NCI-H1436 treated with DMSO at 0.1 percent for 48 hours (cell line): ENCODE data around the gene VTI1A.
"Not testable (repeated sequence)": the region's sequence is repeated elsewhere in the genome, so short reads cannot be mapped to it uniquely, and the experiment has no call there.

Source experiments
- DNase-seq: peaks from one replicate; lab custom pipeline; 2025; lab: John Stamatoyannopoulos, UW

Gene VTI1A

DNA sequence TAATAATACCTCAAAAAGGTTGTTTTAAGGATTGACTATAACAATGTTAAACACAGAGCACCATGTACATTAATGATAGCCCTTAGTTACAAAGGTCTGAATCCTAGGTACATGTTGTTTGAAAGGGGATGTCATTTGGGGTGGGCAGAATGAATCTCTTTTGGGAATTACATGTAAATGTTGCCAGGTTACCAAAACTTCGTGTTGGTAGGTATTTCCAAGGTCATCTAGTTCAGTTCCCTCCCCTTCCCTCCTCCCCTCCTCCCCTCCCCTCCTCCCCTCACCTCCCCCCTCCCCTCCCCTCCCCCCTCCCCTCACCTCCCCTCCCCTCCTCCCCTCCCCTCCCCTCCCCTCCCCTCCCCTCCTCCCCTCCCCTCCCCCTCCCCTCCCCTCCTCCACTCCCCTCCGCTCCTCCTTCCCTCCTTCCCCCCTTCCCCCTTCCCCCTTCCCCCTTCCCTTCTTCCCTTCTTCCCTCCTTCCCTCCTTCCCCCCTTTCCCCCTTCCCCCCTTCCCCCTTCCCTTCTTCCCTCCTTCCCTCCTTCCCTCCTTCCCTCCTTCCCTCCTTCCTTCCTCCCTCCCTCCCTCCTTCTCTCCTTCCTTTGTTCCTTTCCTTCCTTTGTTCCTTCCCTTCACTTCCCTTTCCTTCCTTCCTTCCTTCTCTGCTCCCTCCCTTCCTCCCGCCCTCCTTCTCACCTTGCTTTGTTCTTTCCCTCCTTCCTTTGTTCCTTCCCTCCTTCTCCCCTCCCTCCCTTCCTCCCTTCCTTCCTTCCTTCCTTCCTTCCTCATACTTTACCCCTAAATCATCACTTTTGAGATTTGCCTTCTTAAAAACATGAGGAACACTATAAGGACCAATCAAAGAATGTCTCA, 8.1 kb downstream of the VTI1A start:
- DNase-seq: no peak

DNA sequence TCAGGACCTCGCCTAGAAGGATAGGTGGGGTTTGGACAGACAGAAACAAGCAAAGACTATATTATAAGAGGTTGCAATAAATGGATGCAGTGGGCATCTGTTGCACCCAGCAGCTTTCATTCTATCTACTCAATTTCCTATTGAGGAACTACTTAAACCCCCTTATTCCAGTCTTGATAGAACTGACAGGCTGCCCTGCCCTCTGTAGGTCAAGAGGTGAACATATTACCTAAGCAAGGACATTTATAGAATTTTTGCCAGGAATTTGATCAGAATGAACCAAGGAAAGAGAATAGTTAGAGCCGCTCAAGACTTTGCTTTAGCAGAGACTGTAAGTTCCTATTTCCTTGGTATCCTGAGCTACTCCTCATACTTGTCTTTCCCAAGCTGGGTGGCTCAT, 9.5 kb downstream of the VTI1A start:
- DNase-seq: no peak

DNA sequence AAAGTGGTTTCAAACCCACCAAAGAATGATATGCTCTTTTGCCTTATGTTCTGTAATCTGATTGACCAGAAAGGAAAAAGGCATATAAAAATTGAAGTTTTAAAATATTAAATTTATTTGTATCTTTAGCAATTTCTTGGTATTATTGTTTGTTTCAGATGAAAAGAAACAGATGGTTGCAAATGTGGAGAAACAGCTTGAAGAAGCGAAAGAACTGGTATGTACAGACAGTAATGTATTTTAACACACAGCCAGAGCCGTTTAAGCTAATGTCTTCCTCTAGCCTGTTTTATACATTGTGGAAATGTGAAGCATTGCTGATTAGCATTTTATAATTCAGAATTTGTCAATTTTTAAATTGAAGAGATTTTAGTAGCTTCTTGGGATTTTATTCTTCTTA, 13.4 kb downstream of the VTI1A start:
- no peak for DNase-seq

DNA sequence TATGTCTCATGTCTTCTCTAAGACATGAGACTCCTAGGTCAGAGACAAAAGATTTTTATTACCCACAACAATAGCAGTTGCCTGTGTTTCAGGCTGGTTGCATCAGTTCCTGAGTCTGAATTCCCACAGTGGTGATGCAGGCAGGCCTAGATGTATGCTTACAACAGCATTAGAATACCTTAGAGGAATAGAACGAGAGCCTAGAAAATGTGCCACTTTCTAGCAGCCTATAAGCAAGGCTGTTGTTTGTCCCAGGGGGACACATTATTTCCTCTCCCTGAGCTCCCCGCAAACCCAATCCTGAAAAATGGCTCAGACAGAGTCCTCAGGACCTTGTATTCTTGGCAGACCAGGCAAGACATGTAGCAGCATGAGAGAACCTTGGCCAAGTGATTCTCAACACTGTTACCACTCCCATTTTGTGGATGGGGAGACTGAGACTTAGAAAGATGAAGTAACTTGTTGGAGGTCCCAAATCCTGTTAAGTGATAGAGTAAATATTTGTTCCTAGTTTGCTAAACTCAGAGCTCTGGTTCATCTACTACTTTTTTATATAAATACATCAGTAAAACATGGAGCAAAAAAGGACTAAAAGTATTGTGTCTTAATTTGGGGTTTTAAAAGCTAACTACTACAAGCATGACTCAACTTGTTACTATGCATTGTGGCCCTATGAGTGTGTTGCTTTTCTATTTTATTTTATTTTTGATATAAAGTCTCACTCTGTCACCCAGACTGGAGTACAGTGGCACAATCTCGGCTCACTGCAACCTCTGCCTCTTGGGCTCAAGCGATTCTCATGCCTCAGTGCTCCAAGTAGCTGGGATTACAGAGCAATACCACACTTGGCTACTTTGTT, 14.2 kb downstream of the VTI1A start:
- DNase-seq: no peak

DNA sequence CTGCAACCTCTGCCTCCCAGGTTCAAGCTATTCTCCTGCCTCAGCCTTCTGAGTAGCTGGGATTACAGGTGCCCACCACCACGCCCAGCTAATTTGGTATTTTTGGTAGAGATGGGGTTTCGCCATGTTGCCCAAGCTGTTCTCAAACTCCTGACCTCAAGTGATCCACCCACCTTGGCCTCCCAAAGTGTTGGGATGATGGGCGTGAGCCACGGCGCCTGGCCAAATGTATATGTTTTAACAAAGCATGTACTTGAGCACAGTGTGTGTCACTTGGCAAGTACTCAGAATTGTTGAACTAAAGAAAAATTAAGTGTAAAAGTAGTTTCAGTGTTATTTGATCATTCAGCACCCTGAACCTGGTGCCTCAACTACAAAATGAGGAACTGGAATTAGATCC, 17.1 kb downstream of the VTI1A start:
- not testable (repeated sequence) for DNase-seq

DNA sequence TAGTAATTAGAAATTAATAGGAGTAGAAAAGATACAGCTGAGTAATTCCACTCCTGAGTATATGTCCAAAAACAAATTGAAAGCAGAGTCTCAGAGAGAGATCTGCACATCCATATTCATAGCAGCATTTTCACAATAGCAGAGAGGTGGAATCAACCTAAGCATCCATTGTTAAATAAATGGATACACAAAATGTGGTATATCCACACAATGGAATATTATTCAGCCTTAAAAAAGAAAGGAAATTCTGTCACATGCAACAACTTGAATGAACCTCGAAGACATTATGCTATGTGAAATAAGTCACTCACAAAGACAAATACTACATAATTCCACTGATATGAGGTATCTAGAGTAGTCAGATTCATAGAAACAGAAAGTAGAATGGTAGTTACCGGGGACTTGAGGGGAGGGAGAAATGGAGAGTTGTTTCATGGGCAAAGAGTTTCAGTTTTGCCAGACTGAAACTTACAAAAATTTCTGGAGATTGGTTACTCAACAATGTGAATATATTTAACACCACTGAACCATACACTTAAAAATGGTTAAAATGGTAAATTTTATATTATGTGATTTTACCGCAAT, 18.4 kb downstream of the VTI1A start:
- DNase-seq: no peak

DNA sequence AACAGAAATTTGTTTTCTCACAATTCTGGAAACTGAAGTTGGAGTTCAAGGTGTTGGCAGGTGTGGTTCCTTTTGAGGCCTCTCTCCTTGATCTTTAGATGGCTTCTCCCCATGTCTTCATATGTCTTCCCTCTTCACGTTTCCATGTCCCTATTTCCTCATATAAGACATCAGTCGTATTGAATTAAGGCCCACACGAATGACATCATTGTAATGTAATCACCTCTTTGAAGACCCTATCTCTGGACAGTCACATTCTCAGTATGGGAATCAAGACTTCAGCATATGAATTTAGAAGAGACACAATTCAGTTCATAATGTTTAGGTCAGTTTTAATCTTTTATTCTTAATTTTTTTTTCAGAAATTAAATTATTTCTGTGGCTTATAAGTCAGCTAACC, 19.8 kb downstream of the VTI1A start:
- DNase-seq: no peak

DNA sequence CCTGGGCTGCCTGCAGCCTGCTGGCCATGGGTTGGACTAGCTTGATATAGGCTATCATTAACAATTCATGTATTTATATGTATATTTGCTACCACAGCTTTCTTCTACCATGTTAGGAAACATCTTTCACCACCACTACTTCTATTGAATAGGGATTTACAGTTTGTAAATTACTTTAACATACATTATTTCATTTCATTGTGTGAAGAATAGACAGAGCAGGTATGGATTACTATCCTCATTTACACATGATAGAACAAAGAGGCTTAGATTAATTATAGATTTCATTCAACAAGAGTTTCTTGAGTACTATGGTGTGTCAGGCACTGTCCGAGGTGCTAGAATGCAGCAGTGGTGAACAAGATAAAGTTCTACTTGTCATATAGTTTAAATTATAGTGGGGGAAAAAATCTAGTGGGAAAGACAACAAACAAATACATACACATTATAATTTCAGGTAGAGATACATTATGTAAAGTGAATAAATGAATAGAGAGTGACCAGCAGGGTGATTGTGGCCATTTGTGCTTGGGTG, 20.6 kb downstream of the VTI1A start:
- DNase-seq: no peak

DNA sequence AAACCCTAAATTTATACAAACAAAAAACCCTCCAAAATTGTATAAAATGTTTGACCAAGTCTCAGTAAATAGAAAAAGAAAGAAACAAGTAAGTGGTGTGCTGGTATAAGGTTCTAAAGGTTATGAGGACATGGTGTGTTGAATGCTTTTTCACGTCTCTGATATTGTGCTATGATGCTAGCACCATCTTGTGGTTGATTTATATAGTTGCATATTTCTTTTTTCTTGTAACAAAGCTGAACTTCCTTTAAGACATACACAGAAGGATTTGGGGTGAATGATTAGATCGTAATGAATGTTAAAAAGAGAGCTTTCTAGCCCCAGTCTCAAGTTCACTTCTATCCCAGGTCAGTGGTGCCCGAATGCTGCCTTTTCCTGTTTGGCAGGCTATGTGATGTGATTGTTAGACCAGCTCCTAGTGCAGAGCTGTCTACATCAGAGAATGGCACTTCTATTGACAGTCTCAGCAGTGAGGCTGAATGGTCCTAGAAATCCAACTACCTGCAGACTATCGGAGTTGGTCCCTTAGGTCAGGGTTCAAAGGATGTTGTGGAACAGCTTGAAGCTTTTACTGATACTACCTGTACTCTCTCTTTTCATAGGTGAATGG, 25.0 kb downstream of the VTI1A start:
- no peak for DNase-seq

DNA sequence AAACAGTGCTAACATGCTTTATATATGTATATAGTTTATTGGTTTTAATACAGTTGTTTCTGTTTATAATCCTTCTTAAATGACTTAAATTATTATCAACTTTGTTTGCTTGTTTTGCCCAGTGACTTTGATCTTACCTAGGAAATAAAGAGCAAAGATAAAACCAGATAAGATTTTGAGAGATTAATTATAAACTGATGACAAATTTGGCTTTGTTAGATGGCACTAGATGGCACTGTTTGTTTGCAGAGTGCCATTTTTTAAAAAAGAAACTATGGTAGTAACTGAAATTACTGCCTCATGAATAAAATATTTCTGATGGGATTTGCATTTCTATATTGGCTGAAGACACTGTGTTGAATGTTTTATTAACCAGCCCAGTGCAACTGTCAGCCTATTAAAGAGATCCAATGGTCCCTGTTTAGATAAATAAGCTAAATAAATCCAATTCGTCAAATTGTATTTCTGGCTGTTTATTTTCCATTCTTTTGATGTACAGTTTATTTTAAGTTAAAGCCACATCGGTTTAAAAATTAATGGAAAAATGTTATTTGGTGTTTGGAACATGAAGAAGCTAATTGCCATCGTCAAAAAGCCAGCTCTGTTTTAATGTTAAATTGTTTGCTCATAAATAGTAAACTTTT, 28.7 kb downstream of the VTI1A start:
- DNase-seq: no peak

DNA sequence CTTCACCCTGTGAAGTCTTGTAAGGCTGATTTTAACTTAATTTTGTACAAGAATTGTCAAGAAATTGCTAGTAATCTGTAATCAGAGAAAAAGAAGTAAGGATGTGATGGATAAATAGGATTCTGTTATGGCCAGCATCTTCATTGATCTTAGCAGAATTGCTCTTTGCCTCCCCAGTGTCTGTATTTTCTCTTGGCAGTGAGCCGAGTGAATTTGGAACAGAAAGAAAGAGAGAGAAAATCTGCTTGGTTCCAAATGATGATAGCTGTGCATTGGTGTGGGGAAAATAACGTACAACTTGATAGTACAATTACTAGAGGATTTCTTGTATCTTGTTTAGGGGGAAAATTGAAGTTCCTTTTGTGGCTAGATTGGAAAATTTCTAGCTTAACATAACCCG, 34.6 kb downstream of the VTI1A start:
- no peak for DNase-seq

DNA sequence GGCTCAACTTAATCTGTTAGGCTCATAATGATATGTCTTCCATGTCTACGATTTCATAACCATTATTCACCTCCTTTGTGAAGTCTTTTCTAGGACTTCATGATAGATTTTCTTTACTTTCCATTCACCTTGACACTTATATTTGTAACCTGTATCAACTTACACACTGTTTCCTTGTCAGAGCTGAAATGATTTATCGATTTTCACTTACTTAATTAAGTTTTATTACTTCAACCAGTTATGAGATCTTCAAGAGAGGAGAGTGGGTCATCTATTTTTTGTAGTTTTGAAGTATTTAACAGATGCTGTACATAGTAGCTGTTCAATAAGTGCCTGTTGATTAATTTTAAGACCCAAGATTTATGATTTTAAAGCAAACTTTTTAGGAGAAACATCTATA, 37.4 kb downstream of the VTI1A start:
- no peak for DNase-seq

DNA sequence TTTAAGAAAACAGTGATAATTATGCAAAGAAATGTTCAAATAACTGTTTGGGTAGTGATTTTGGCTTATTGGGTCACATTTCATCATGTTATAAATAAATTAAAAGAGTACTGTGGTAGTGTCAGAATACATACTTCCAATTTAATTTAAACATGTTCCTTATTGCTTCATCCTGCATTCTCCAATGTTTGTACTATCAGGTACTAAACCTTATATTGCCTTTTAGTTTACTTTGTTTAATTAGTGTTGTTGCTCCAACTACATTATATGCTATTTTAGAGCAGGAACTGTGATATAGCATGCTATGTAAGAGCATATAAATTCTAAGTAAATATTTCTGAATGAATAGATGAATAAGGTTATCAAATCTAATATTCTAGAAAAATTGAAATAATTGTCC, 40.9 kb downstream of the VTI1A start:
- no peak for DNase-seq

DNA sequence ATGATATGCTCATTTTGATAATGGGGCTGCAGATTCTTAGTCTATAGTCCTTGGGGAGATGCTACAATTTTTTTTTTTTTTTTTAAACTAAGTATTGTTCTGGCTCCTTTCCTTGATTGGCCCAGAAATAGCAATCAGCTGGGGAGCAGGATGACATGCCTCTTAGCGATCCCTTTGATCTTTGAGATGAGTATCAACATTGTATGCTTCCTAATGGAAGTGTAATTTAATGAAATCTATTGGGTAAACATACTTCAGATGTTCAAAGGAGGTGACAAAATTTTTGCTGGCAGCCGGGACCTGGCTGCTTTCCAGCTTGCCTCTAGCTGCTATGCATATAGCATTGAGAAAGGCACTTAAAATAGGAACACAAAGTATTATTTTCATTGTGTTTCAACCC, 43.5 kb downstream of the VTI1A start:
- peak; percentile 87 for DNase-seq

DNA sequence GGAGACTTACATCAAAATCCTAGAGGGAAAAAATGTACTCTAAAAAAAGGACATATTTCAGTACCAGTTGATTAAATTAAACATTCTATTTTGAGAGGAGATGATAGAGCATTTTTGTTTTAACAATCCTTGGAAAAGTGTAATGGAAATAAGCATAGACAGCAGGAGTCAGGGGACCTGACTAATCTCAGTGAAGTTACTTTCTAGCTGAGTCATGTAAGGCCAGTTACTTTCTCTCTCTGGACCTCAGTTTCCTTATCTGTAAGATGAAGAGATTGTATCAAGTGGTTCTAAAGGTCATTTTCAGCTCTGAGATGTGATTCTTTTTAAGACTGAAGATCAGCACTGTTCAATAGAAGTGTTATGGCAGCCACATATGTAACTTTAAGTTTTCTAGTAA, 44.1 kb downstream of the VTI1A start:
- DNase-seq: no peak

DNA sequence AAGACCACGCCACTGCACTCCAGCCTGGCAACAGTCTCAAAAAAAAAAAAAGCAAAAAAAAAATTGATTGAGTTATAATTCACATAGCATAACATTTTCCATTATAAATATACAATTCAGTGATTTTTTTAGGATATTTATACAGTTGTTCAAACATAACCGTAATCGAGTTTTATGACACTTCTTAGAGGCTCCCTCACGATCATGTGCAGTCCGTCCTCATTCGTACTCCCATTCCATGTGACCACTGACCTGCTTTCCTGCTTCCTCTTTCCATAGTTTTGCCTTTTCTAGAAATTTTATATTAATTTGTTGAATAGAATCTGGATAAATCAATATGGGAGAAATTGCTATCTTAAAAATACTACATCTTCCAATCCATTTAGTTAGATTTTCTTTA, 45.7 kb downstream of the VTI1A start:
- DNase-seq: no peak

DNA sequence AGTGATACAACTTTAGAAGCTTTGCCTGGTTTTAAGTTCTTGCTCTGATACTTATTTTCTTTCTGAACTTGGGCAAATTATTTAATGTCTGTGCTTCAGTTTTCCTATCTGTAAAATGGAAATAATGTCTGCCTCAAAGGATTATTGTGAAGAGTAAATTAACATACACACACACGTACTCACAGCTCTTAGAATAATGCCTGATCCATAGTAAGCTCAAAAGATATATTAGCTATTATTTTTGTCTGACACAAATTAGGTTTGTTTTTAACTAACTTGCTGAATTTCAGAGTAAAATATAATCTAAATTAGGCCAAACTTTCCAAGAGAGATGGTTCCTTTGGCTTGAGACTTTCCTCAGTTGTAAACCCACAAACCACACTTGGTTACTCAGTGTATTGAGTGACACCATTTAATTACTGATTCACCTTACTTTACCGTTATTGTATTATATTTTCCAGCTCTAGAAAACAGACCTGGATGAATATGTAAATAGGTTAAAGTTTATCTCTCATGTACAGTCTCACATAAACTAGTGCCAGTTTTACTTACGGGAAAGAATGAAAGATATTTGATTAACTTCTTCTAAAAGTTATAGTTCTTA, 50.4 kb downstream of the VTI1A start:
- DNase-seq: no peak

DNA sequence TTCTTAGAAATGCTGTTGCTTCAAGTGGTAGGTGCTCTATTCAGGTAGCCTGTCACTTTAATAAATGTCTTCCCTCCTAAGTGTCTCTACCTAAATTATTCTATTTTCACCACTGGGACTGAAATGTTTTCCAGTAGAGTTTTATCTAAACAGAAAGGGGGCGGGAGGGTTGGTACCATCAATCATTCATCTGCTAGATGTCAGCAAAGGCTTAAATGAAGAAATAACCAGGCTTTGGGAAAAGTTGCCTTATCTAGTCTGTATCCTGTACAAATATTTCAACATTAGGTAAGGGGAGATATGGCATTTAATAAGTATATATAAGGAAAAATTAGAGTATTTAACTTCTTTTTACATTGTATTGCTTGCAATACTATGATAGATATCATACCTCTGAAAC, 51.8 kb downstream of the VTI1A start:
- no peak for DNase-seq

DNA sequence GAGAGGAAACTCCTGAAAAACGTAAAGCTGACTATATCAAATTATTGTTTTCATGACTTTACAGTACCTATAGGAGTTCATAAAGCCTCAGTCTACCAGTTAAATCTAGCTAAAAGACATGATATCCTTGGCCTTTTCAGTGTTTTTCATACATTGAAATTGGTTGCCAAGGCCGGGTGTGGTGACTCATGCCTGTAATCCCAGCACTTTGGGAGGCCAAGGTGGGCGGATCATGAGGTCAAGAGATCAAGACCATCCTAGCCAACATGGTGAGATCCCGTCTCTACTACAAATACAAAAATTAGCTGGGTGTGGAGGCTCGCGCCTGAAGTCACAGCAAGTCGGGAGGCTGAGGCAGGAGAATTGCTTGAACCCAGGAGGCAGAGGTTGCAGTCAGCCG, 53.0 kb downstream of the VTI1A start:
- DNase-seq: not testable (repeated sequence)

DNA sequence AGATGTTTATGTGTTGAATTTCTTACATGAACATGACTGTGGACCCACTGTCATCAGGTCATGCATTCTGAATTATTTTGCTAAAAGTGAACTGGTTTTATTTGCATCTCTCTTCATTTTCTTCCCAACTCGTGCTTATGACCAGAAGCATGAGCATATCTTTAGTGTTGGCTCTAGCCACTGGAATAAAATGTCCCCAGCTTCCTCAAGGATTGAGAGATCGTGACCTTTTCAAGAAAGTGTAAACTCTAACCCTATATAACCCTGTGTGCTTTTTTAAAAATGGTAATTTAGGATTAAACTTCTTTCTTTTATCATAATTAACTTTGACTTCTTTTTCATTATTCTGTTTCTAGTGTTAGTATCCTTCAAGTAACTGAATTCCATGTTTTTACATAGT, 55.5 kb downstream of the VTI1A start:
- no peak for DNase-seq

DNA sequence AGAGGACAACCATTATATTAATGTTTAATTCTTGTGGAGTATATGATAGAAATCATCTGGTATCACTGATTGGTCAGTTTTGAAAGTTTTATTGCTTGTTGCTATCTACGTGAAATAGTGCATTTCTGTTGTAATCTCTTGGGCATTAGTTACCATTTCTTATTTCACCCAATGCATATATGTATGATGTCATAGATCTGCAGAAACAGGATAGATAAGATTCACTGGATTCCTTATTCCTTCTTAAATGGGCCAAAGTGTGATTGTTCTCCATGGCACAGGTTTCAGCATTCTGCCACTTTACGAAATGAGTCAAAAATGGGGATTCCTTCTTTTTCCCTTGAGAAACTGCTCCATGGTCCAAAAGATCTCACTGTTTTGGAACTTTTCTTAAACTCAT, 56.6 kb downstream of the VTI1A start:
- no peak for DNase-seq
